Stimulated activated CD4-positive, alpha-beta T cell treated with anti-CD3 and anti-CD28 coated beads, TNF-alpha, amount 100 ng/mL, for 4 hours (primary cell): ENCODE measurements around the gene SMIM38.

Experiments
- DNase-seq, 3 experiments: peaks; one replicate each; pipeline ENCODE4 v3.0.0-alpha.2; 2020; ENCODE audit warnings: low read depth in 3 of 3

The SMIM38 gene

GRCh38 chr11:69203381-69203780 lies 47.6 kb downstream of the SMIM38 start:
- DNase-seq: no peak

- DNase-seq: no peak
These were observed 48.1 kb downstream of the SMIM38 start for GRCh38 chr11:69203901-69204245.

GRCh38 chr11:69204246-69204940 lies 48.7 kb downstream of the SMIM38 start:
- DNase-seq: no peak

- DNase-seq: no peak
These were observed 49.4 kb downstream of the SMIM38 start for GRCh38 chr11:69204941-69205742.
